A549 (cell line): ENCODE results near the gene NTHL1. TPM values are rescaled to one million over a fixed set of nuclear protein-coding genes. Genes with fewer than 3 reads are reported as not detected.

Experiments
- ATAC-seq, 2 experiments: fragments of 200-7000 bp in 1 of 2; fragments of >200 bp in 1 of 2; cut with Nextera tagmentation in 1 of 2; cut with Tn5 transposase in 1 of 2; 3 replicates each; pipeline versions ENCODE4 v1.8.0 to v1.9.1; 2018 to 2020; ENCODE audit warnings: mild to moderate bottlenecking in 1 of 2, moderate library complexity in 1 of 2
- CTCF ChIA-PET: fragments of 300-600 bp; sonication (Branson Sonifier 250); formaldehyde crosslinking; extraction: SDS; loops from one replicate; lab custom pipeline; 2021; ENCODE audit warnings: antibody characterized with exemption, inconsistent platforms; lab: Yijun Ruan, JAX
- POLR2A ChIA-PET: fragments of 350-600 bp; formaldehyde crosslinking; extraction: SDS; loops from one replicate; lab custom pipeline; 2021; ENCODE audit warnings: antibody characterized with exemption, inconsistent platforms; lab: Yijun Ruan, JAX
- DNase-seq, 2 experiments: peaks; one replicate each; pipeline versions ENCODE4 v3.0.0 to v3.0.0-alpha.2; 2011 to 2016; ENCODE audit warnings: low read depth in 1 of 2, low spot score in 1 of 2
- FAIRE-seq: peaks from 2 replicates; lab custom pipeline; 2011; peaks lifted over from hg19 to GRCh38; lab: Jason Lieb, UNC
- H3K27ac ChIP-seq, 2 experiments: fragments of >200 bp; sonication (Bioruptor Twin); formaldehyde crosslinking; 3 replicates each; pipeline ENCODE4 v1.5.1; 2016 to 2017
- H3K4me1 ChIP-seq: fragments of >200 bp; sonication (Bioruptor Twin); formaldehyde crosslinking; 3 replicates; pipeline ENCODE4 v1.6.1; 2016
- H3K4me2 ChIP-seq: fragments of >200 bp; sonication (Bioruptor Twin); formaldehyde crosslinking; 3 replicates; pipeline ENCODE4 v1.6.1; 2016
- H3K4me3 ChIP-seq: fragments of >200 bp; sonication (Bioruptor Twin); formaldehyde crosslinking; 3 replicates; pipeline ENCODE4 v1.5.1; 2016
- H3K9me3 ChIP-seq: fragments of >200 bp; sonication (Bioruptor Twin); formaldehyde crosslinking; 3 replicates; pipeline ENCODE4 v1.6.1; 2016
- CEBPB ChIP-seq, 2 experiments: fragments of >200 bp in 1 of 2; sonication (Bioruptor Twin) in 1 of 2; formaldehyde crosslinking in 1 of 2; IDR thresholded peaks; 2 replicates each; pipeline ENCODE4 v1.6.1; 2012 to 2016
- CHD2 ChIP-seq: fragments of 150-350 bp; IDR thresholded peaks from 2 replicates; pipeline ENCODE4 v1.6.1; 2014; ENCODE audit warnings: low read length; ENCODE audit not compliant: partially characterized antibody
- CHD4 ChIP-seq: fragments of 200-600 bp; sonication (generic); IDR thresholded peaks from 2 replicates; pipeline ENCODE4 v1.6.1; 2016; ENCODE audit warnings: antibody characterized with exemption, mild to moderate bottlenecking, borderline replicate concordance
- E2F6 ChIP-seq: IDR thresholded peaks from 2 replicates; pipeline ENCODE4 v1.6.1; 2012; ENCODE audit warnings: low read depth, borderline replicate concordance
- EHMT2 ChIP-seq: fragments of 200-600 bp; sonication (generic); IDR thresholded peaks from 2 replicates; pipeline ENCODE4 v1.6.1; 2016; ENCODE audit warnings: antibody characterized with exemption, low read depth, mild to moderate bottlenecking, moderate library complexity
- ESRRA ChIP-seq: fragments of 150-350 bp; IDR thresholded peaks from 2 replicates; pipeline ENCODE4 v1.6.1; 2014; ENCODE audit warnings: mild to moderate bottlenecking, low read length, borderline replicate concordance
- FOXS1 ChIP-seq: fragments of 250-450 bp; sonication (Bioruptor Pico); IDR thresholded peaks from 2 replicates; pipeline ENCODE4 v1.5.0; 2020; ENCODE audit warnings: mild to moderate bottlenecking, moderate library complexity
- HES2 ChIP-seq: fragments of >200 bp; sonication (Bioruptor Twin); formaldehyde crosslinking; IDR thresholded peaks from 2 replicates; pipeline ENCODE4 v1.6.1; 2016
- HEYL ChIP-seq: fragments of 250-450 bp; sonication (Bioruptor Pico); IDR thresholded peaks from 2 replicates; pipeline ENCODE4 v1.8.0; 2021; ENCODE audit warnings: mild to moderate bottlenecking, moderate library complexity
- HOXB13 ChIP-seq: fragments of 250-450 bp; sonication (Bioruptor Pico); IDR thresholded peaks from 2 replicates; pipeline ENCODE4 v1.5.0; 2020; ENCODE audit warnings: low read depth, mild to moderate bottlenecking, moderate library complexity
- JUNB ChIP-seq: fragments of >200 bp; sonication (Bioruptor Twin); formaldehyde crosslinking; IDR thresholded peaks from 2 replicates; pipeline ENCODE4 v1.6.1; 2016
- MAFK ChIP-seq: fragments of 450-650 bp; IDR thresholded peaks from 2 replicates; pipeline ENCODE4 v1.6.1; 2014; ENCODE audit not compliant: partially characterized antibody
- MAX ChIP-seq: IDR thresholded peaks from 2 replicates; pipeline ENCODE4 v1.6.1; 2012
- MYC ChIP-seq: IDR thresholded peaks from 2 replicates; pipeline ENCODE4 v1.6.1; 2012; ENCODE audit warnings: mild to moderate bottlenecking, inconsistent platforms, low read length, improper control_type of control experiment, borderline replicate concordance
- NR3C1 ChIP-seq: fragments of >200 bp; sonication (Bioruptor Twin); formaldehyde crosslinking; IDR thresholded peaks from 3 replicates; pipeline ENCODE4 v1.6.1; 2017
- RAD21 ChIP-seq, 2 experiments: fragments of >200 bp in 1 of 2; sonication (Bioruptor Twin) in 1 of 2; formaldehyde crosslinking in 1 of 2; IDR thresholded peaks in 1 of 2; conservative IDR thresholded peaks in 1 of 2; 2 replicates in 1 of 2; 3 replicates in 1 of 2; pipeline ENCODE4 v1.6.1; 2012 to 2018; ENCODE audit warnings: inconsistent platforms in 1 of 2
- REST ChIP-seq: fragments of 200-600 bp; sonication (generic); IDR thresholded peaks from 2 replicates; pipeline ENCODE4 v1.6.1; 2016; ENCODE audit warnings: antibody characterized with exemption, mild to moderate bottlenecking, moderate library complexity
- SMC3 ChIP-seq: fragments of >200 bp; sonication (Bioruptor Twin); formaldehyde crosslinking; IDR thresholded peaks from 3 replicates; pipeline ENCODE4 v1.6.1; 2018; ENCODE audit warnings: inconsistent platforms
- SREBF2 ChIP-seq: fragments of 450-650 bp; IDR thresholded peaks from 2 replicates; pipeline ENCODE4 v1.6.1; 2014; ENCODE audit warnings: mild to moderate bottlenecking, moderate library complexity
- WGBS: methylation state at CpG from one replicate; pipeline ENCODE4 v1.1.6; 2017; ENCODE audit errors: missing lambda C conversion rate; 5-methylcytosine and 5-hydroxymethylcytosine counted together
- polyA plus RNA-seq, 4 experiments: library from polyadenylated mRNA; depleted of rRNA in 3 of 4; stranded (reverse); fragments of >200 nt; fragmentation: RNase III in 1 of 4; extraction: RNeasy Plus Mini Kit Qiagen cat#74134 plus additional on column Dnase treatment in 1 of 4; gene quantifications; 2 replicates in 3 of 4; 3 replicates in 1 of 4; pipeline ENCODE4 v1.2.3, GENCODE V29; 2011 to 2017
- TF ChIP-seq, protein P1 (sequence below): fragments of 250-450 bp; sonication (Bioruptor Pico); IDR thresholded peaks from 2 replicates; pipeline ENCODE4 v1.5.0; 2020; ENCODE audit warnings: low read depth, mild to moderate bottlenecking, moderate library complexity

Gene NTHL1
- polyA plus RNA-seq, 2 of the 4 experiments (the other 2 are of a cell fraction): 28.8 to 42.3 TPM

GRCh38 chr16:2087748-2088631 is 40.4 kb upstream of the NTHL1 start:
- Histone ChIP-seq H3K4me1 (no peaks in the 10 kb centered on the region; the same call in 2 of the 3 replicates), H3K4me3 (no peak overlapping the region), H3K27ac (no peak overlapping the region), H3K9me3 (no peaks in the 10 kb centered on the region), H3K4me2 (no peak overlapping the region)
- no peak for FAIRE-seq
- WGBS: 95% methylated on average over 26 of the region's 41 CpGs
- DNase-seq: no peak
- ChIA-PET POLR2A (no interaction called here), CTCF (interaction anchor here (1.4 to 4.8 kb wide), 4 partner anchors 10 to 84 kb away, joined by 3 to 22 read pairs (median 18); no protein-coding TSS in a partner anchor)
- ATAC-seq: no peak
- TF ChIP-seq MAX: no peak
- no peak for TF ChIP-seq REST
- TF ChIP-seq HEYL (CRISPR knock-in tag): no peak
- no peak for TF ChIP-seq HOXB13 (CRISPR knock-in tag)
- TF ChIP-seq EHMT2: no peak
- no peak for TF ChIP-seq JUNB
- TF ChIP-seq, protein P1, sequence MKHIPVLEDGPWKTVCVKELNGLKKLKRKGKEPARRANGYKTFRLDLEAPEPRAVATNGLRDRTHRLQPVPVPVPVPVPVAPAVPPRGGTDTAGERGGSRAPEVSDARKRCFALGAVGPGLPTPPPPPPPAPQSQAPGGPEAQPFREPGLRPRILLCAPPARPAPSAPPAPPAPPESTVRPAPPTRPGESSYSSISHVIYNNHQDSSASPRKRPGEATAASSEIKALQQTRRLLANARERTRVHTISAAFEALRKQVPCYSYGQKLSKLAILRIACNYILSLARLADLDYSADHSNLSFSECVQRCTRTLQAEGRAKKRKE (CRISPR knock-in tag): no peak
- TF ChIP-seq SREBF2: no peak
- no peak for TF ChIP-seq SMC3
- no peak for TF ChIP-seq MAFK
- no peak for TF ChIP-seq CHD4
- TF ChIP-seq CHD2: no peak
- no peak for TF ChIP-seq ESRRA
- TF ChIP-seq E2F6: no peak
- TF ChIP-seq FOXS1 (CRISPR knock-in tag): no peak
- TF ChIP-seq HES2: no peak
- no peak for TF ChIP-seq CEBPB (IDR thresholded peaks at IDR 0.05)
- TF ChIP-seq NR3C1: no peak
- no peak for TF ChIP-seq MYC
- TF ChIP-seq RAD21 (conservative IDR thresholded peaks at IDR 0.05 in 1 of 2, IDR thresholded peaks at IDR 0.05 in 1 of 2): no peak
